ENCODE results near the gene MRPS16.

- no peak for TF ChIP-seq CBFB (CRISPR knock-in tag; IDR thresholded peaks at IDR 0.05)
- no peak for TF ChIP-seq NFATC3 (IDR thresholded peaks at IDR 0.05)
- TF ChIP-seq JUN (IDR thresholded peaks at IDR 0.05; ENCODE audit: borderline replicate concordance, low read depth, low read length), result no peak
- TF ChIP-seq JUN (CRISPR knock-in tag; IDR thresholded peaks at IDR 0.05; ENCODE audit: borderline replicate concordance), result no peak
- TF ChIP-seq YY1 (IDR thresholded peaks at IDR 0.05; ENCODE audit: borderline replicate concordance in 1 of 3, control insufficient read depth in 1 of 3, extremely low read depth in 1 of 3, insufficient read depth in 3 of 3, insufficient read length in 1 of 3, insufficient replicate concordance in 2 of 3, low read depth in 1 of 3, low read length in 2 of 3), result no peak
- TF ChIP-seq E2F6 (IDR thresholded peaks at IDR 0.05; ENCODE audit: borderline replicate concordance in 1 of 2, extremely low read depth in 1 of 2, insufficient read depth in 1 of 2, insufficient read length in 1 of 2, low read depth in 1 of 2, low read length in 1 of 2, poor library complexity in 1 of 2, severe bottlenecking in 1 of 2), result no peak
- TF ChIP-seq, protein P1, sequence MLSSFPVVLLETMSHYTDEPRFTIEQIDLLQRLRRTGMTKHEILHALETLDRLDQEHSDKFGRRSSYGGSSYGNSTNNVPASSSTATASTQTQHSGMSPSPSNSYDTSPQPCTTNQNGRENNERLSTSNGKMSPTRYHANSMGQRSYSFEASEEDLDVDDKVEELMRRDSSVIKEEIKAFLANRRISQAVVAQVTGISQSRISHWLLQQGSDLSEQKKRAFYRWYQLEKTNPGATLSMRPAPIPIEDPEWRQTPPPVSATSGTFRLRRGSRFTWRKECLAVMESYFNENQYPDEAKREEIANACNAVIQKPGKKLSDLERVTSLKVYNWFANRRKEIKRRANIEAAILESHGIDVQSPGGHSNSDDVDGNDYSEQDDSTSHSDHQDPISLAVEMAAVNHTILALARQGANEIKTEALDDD (IDR thresholded peaks at IDR 0.05), result no peak
Measured at GRCh38 chr10:73220989-73221388, 31.5 kb downstream of the MRPS16 start.
